Measurements from ENCODE around the gene VDAC1.
A peak's percentile ranks its signal among the peaks of the same experiment; 100 is the strongest.

VDAC1 gene

DNA sequence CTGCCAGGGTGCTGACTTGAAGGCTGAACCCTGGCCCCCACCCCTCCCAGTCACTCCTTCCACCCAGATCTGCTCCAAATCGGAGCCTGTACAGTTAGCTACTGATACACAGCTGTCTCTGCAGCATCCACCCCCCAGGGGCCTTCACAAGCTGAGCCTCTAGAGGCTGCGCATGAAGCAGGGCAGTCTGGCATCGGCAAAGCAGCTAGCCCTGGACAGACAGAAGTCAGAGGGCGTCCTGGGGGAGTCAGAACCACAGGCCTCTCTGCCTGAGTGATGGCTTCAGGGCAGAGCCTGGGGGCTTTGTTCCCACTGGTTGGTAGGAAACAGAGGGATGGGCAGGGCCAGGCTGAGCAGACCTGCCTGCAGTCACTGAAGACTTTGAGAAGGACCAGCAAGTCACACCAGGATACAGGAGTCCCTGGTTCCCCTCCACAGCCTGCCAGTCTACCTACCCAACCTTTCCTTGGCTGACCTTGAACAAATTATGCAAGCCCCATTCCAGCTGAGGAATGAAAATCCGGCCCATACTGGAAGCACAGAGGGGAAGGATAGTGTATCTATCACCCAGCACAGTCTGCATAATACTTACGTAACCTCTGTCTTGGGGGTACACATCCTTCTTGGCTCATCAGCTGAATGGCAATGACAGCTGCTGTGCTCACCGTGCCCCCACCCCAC lies 8.8 kb downstream of the VDAC1 start:
- TF ChIP-seq, protein P1, sequence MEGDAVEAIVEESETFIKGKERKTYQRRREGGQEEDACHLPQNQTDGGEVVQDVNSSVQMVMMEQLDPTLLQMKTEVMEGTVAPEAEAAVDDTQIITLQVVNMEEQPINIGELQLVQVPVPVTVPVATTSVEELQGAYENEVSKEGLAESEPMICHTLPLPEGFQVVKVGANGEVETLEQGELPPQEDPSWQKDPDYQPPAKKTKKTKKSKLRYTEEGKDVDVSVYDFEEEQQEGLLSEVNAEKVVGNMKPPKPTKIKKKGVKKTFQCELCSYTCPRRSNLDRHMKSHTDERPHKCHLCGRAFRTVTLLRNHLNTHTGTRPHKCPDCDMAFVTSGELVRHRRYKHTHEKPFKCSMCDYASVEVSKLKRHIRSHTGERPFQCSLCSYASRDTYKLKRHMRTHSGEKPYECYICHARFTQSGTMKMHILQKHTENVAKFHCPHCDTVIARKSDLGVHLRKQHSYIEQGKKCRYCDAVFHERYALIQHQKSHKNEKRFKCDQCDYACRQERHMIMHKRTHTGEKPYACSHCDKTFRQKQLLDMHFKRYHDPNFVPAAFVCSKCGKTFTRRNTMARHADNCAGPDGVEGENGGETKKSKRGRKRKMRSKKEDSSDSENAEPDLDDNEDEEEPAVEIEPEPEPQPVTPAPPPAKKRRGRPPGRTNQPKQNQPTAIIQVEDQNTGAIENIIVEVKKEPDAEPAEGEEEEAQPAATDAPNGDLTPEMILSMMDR (conservative IDR thresholded peaks at IDR 0.05; ENCODE audit: low read length), result no peak
- no peak for DNase-seq (ENCODE audit: low read depth)
- no peak overlapping the region for H3K4me3 ChIP-seq (ENCODE audit: low read length)

DNA sequence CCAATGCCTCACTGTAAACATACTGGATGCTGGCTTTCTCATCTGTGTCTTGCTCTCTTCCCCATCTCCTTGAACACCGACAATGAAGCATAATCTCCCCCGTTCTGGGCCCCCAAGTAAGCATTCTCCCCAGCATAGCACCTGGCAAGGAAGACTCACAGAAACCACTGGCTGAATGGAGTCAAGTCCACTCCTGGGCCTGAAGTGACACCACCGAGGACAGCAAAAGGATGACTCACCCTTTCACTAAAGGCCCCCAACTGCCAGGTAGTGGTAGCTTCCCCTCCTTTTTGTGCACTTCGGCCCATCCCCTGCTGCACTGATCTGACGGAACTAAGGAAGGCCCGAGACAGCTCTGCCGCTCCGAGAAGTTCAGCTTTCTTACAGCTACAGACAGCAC lies 9.4 kb downstream of the VDAC1 start:
- no peak for DNase-seq (ENCODE audit: low read depth)
- TF ChIP-seq, protein P1 (conservative IDR thresholded peaks at IDR 0.05; ENCODE audit: low read length), result no peak
- no peak overlapping the region for H3K4me3 ChIP-seq (ENCODE audit: low read length)

DNA sequence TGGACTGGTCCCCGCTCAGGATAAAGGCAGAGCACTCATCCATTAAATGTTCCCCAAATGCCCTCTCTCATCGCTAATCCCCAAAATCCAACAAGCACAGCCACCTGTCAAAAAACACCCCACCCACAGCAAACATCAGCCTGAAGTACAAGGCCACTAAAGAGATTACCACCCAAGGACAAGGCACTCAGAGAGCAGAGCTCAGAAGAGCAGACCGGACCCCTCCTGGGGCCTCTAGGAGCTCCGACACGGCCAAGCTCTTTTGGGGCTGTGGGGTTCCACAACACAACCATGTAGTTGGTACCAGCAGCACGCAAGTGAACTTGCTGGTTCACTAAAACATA lies 9.8 kb downstream of the VDAC1 start:
- DNase-seq (ENCODE audit: low read depth), result no peak
- no peak overlapping the region for H3K4me3 ChIP-seq (ENCODE audit: low read length)
- TF ChIP-seq, protein P1 (conservative IDR thresholded peaks at IDR 0.05; ENCODE audit: low read length), result no peak

DNA sequence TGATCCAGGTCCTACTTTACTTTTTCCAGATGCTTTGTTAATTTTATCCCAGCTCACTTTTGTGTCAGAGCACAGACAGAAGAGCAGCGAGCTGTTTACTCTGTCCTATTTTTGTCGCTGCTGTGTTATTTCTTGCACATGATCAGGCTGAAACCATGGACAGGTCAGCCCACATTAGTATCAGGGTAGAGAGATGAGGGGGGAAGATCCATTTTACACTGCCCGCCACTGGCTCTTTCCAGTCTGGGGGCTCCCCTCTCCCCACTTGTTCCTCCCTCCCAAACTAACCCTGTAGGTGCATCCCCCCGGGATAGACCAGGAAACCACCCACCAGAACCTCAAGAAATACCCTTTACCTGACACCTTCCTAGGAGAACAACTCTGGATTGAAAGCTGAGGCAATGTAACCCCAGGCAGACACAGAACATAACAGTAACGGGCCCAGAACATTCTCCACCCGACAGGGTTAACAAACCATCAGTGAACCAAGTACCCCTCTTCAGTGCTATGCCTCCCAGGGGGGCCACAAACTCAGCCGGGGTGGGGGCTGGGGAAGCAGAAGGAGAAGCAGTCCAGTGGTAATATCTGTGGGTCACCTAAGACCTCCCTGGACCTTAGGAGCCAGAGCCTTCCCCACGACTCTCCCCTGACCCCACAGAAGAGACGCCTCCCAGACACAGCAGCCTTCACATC lies 10.3 kb downstream of the VDAC1 start:
- no peak overlapping the region for H3K4me3 ChIP-seq (ENCODE audit: low read length)
- TF ChIP-seq, protein P1 (conservative IDR thresholded peaks at IDR 0.05; ENCODE audit: low read length), result no peak
- no peak for DNase-seq (ENCODE audit: low read depth)

DNA sequence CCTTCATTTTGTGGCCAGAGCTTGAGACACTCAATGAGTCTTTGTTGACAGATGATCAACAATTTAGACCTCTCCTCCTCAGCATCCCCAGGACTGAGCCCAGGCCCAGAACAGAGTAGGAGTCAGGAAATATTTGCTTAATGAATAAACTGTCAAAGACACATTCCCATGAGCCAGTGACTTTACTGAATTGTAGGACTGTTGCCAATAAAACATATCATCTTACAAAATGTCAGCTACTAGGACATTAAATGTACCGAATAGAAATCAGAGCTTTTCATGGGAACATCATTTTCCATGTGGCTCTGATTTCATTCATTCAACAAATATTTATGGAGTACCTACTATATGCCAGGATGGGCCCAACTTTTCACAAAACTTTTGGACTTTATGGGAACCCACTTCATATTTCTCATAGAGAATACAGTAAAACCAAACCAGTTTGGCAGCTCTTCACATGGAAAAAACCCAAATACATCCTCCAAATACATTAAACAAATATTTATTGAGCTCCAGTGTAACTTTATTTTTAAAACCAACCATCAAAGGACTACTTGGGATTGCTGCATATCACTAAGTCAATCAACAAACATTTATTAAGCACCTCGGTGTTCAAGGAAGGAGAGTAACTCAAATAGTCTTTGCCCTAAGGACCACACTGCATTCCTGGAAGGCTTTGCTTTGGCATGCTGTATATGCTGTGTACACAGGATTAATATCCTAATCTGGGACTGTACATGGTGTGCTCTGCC lies 11.4 kb downstream of the VDAC1 start:
- no peak overlapping the region for H3K4me3 ChIP-seq (ENCODE audit: low read length)
- peak; percentile 65 for DNase-seq (ENCODE audit: low read depth)
- TF ChIP-seq, protein P1 (conservative IDR thresholded peaks at IDR 0.05; ENCODE audit: low read length), result no peak

DNA sequence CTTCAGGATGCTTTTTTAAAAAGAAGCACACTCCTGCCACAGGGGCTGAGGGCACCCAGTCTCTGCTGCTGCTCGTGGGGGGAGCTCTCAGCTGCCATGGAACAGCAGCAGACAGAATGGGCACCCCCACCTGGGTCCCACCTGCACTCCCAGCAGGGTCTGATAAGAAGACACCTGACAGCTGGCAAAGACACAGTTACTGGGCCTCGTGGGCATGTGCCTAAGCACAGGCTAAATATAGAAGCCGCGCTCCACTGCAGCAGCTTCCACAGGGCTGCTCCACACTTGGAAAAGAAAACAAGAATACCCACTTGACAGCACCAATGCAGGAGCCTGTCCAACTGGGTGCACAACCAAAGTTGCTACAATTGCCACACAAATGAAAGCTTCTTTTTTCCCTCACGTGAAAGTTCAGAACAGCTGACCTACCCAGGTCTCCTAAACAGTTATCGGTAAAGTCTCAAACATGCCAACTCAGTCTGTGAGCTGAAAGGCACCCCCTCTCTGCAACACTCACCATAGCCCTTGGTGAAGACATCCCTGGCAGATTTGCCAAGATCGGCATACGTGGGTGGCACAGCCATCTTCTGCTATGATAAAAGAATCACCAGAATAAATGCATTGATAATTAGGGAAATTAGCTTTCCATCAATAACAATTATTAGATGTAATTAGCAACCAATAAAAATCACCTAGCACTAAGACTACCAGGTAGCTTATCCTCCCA lies 12.2 kb downstream of the VDAC1 start:
- DNase-seq (ENCODE audit: low read depth), result no peak
- H3K4me3 ChIP-seq (ENCODE audit: low read length), result no peak overlapping the region
- TF ChIP-seq, protein P1 (conservative IDR thresholded peaks at IDR 0.05; ENCODE audit: low read length), result no peak
